Activated CD4-positive, alpha-beta T cell treated with anti-CD3 and anti-CD28 coated beads, Interleukin-2, Interleukin-4, amounts not matched to agents 100 ng/mL and 50 ng/mL, durations not matched to agents 16 hours and 8 hours (primary cell): ENCODE measurements around the gene ZFAND4.
"Not testable (repeated sequence)": the region's sequence is repeated elsewhere in the genome, so short reads cannot be mapped to it uniquely, and the experiment has no call there.

Experiments
- DNase-seq: peaks from one replicate; pipeline ENCODE4 v3.0.0-alpha.2; 2020; ENCODE audit warnings: low spot score

ZFAND4 gene

DNA sequence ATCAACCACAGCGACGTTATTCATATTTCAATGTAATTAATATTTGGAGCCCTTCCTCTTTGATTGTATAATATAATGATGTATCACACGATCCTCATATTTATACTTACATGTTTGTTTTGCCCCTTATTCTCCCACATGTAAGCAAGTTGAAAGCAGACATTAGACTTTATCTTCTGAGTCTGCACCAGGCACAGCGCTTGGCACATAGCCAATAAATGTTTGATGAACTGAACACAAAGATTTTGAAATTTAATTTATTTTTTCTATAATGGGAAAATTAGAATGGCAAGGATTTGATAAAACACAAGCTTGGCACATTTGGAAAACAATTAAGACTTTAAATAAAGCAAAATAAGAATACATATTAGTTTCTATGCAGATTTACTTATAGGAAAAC lies 31.6 kb downstream of the ZFAND4 start:
- no peak for DNase-seq

DNA sequence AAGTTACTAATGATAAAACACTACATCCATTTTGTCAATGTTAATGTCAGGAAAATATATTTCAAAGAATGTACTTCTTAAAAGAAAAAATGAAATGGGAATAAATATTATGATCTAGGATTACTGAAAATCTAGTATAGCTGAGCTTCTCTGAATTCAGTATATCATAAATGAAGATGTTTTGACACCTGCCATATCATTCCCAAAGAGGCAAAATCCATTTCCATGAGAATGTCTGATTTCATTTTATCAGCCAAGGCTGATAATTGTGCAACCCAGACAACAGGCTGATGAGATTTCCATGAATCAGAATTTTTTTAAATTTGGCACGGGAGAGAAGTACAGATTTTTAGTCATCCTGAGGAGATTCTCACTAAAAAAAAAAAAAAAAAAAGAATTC lies 32.5 kb downstream of the ZFAND4 start:
- DNase-seq: no peak

DNA sequence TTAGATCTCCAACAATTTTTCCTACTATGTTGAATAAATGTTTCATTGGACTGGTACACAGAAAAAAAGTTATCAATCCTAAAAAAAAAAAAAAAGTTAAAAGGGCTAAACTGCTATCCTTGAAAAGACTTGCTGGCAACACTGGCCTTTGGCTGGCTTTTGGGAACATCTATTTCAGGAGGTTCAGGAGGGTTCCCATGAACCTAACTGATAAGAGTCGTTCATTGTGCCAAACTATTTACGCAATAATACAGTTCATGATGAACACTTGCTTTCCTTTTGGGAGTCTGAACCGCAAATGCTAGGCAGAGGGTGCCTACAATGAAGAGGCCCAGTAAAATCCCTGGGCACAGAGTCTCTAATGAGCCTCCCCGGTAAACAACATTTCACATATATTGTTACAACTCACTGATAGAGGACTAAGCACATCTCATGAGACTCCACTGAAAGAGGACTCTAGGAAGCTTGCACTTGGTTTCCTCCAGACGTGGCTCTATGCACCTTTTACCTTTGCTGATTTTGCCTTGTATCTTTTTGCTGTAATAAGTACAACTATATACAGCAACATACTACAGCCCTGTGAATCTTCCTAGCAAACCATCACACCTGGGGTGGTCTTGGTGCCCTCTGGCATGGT lies 45.0 kb downstream of the ZFAND4 start:
- no peak for DNase-seq

DNA sequence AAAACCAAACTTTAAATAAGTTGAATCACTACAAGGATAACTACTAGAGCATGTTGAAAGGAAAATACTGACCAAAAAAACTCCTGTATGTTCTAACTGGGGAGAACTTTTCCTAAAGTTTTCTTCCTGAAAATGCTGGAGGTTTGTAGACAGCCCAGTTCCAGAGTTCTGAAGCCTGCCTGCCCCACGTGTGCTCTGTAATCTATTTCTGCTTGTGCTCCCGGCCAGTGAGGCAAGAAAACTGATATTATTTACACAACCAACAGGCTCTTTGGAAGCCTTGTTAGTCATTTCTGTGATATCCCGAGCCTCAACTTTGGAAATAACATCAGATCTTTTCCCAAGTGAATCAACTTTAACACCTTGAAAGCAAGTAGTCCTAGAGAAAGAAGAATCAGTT lies 46.7 kb downstream of the ZFAND4 start:
- DNase-seq: no peak

DNA sequence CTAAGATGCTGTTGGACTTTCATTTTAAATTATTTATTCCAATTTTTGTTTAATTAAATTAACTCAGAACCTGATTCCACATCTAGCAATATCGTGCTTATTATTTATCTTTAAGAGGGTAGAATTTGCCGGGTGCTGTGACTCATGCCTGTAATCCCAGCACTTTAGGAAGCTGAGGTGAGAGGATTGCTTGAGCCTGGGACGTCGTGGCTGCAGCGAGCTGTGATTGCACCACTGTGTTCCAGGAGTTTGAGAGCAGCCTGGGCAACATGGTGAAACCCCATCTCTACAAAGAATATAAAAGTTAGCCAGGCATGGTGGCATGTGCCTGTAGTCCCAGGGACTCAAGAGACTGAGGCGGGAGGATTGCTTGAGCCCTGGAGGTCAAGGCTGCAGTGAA lies 47.8 kb downstream of the ZFAND4 start:
- no peak for DNase-seq

DNA sequence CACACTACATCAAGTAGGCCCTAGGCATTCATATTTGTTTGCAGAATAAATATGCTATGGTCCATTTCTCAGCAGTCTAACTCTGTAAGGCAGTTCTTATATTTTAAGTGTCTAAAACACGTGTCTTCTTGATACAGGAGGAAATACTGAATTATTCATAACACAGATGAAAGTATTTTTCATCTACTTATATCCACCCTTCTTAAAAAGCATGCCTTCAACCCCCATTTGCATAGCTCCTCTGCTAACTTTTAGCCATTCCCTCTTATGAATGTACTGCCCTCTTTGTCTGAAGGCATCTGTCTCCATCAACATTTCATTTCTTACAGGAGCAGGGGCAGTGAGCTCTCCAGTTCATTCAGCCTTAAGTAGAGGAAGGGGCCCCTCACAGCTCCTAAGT lies 57.7 kb downstream of the ZFAND4 start:
- no peak for DNase-seq

DNA sequence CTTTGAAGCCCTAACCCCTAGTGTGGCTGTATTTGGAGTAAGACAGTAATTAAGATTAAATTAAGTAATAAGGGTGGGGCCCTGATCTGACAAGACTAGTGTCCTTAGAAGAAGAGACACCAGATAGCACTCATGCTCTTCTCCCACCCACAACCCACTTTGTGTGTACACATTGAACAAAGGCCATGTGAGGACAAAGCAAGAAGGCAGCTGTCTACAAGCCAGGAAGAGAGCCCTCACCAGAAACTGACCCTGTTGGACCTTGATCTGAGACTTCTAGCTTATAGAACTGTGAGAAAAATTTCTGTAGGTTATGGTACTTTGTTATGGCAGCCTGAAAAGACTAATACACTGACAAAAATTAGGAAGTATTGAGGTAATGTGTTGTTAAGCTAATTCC lies 59.8 kb downstream of the ZFAND4 start:
- DNase-seq: no peak

DNA sequence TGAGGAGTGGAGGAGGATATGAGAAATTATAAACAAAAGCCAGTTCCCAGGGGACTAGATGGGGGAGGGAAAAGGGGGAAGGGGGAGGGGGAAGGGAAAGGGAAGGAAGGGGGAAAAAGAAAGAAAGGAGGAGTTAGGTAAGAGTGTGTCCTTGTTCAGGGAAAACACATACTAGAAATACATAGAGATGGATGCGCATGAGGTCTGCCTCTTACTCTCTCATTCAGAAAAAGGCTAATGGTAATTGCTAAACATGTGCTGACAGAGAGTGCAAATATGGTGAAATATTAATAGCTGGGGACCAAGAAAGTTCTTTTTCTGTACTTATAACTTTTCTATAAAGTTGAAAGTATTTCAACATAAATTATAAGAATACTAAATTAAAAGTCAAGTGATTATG lies 64.5 kb downstream of the ZFAND4 start:
- no peak for DNase-seq

DNA sequence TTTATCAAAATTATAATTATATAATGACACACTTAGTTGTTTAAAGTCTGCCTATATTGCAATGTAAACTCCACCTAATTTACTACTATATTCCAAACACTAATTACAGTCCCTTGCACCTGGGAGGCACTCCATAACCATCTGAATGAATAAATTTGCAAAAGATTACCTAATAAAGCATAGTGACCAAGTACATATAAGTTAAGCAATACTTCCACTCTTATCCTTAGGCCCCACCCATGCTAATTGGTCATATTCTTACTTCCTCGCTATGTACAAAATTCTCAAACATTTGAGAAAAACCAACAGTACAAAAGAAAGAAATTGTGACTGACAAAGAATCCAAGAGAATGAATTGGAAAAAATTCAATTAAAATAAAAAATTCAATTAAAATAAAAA lies 65.3 kb downstream of the ZFAND4 start:
- no peak for DNase-seq

DNA sequence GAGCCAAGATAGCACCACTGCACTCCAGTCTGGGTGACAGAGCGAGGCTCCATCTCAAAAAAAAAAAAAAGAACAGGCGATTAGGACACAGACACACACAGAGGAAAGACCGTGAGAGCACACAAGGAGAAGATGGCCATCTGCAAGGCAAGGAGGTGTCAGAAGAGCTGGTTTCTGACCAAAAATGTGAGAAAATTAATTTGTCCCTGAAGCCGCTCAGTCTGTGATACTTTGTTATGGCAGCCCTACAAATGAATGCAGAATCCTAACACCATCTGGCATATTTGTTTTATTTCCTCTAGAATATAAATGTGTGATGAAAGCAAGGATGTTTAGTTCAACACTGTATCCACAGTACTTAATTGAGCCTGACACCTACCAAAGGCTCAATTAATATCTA lies 69.7 kb downstream of the ZFAND4 start:
- DNase-seq: no peak

DNA sequence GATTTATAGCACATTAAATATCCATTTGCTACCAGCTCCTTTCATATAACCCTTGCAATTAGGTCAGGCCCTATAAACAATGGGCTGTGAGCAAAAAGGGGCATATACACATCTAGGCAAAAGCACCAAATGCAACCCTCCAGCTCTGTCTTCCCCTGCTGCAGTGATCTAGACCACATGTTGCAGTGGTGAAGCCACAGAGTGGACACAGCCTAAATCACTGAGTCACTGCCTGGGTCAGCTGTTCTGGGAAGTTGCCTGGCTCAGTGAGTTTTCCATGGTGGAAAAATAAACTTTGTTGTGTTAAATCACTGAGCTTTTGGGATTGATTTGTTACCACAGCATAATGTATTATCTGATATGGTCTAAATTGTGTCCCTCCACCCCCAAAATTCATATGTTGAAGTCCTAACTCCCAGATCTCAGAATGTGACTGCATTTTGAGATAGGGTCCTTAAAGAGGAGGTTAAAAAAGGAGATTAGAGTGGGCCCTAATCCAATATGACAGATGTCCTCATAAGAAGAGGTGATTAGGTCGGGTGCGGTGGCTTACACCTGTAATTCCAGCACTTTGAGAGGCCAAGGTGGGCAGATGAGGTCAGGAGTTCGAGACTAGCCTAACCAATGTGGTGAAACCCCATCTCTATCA lies 70.4 kb downstream of the ZFAND4 start:
- no peak for DNase-seq

DNA sequence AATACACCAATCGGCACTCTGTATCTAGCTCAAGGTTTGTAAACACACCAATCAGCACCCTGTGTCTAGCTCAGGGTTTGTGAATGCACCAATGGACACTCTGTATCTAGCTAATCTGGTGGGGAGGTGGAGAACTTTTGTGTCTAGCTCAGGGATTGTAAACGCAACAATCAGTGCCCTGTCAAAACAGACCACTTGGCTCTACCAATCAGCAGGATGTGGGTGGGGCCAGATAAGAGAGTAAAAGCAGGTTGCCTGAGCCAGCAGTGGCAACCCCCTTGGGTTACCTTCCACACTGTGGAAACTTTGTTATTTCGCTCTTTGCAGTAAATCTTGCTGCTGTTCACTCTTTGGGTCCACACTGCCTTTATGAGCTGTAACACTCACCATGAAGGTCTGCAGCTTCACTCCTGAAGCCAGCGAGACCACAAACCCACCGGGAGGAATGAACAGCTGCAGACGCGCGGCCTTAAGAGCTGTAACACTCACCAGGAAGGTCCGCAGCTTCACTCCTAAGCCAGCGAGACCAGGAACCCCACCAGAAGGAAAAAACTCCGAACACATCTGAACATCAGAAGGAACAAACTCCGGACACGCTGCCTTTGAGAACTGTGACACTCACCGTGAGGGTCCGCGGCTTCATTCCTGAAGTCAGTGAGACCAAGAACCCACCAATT lies 71.2 kb downstream of the ZFAND4 start:
- not testable (repeated sequence) for DNase-seq

DNA sequence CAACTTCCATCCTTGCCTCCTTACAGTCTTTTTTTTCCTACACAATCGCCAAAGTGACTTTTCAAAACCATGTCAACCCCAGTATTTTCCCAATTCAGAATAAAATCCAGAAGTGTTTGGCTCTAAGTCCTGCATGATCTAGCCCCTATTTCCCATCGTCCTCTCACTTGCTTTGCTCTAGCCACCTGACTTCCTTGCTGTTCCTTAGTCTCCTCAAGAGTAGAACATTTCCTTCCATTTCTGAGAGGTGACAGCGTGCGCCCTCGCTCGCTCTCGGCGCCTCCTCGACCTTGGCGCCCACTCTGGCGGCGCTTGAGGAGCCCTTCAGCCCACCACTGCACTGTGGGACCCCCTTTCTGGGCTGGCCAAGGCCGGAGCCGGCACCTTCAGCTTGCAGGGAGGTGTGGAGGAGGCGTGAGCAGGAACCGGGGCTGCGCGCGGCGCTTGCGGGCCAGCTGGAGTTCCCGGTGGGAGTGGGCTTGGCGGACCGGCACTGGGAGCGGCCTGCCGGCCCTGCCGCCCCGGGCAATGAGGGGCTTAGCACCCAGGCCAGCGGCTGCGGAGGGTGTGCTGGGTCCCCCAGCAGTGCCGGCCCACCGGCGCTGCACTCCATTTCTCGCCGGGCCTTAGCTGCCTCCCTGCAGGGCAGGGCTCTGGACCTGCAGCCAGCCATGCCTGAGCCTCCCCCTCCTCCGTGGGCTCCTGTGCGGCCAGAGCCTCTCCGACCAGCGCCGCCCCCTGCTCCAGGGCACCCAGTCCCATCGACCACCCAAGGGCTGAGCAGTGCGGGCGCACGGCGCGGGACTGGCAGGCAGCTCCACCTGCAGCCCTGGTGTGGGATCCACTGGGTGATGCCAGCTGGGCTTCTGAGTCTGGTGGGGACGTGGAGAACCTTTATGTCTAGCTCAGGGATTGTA lies 72.0 kb downstream of the ZFAND4 start:
- not testable (repeated sequence) for DNase-seq

DNA sequence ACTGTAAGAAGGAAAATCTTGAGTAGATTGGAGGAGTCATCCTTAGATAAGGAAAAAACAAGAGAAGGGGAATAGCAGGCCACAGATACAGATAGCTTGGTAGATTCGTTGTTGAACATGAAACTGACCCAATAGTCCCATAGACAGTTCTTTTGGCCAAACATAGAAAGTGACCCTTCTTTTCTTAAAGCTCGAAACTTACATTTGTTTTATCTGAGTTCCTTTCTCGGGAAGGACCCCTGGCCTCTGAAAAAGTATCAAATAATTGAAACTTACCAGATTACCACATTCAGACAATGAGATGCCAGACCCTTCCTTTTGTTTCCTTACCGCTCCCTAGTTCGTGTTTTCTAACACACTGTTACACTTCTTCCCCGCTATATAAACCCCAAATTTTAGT lies 72.9 kb downstream of the ZFAND4 start:
- no peak for DNase-seq

DNA sequence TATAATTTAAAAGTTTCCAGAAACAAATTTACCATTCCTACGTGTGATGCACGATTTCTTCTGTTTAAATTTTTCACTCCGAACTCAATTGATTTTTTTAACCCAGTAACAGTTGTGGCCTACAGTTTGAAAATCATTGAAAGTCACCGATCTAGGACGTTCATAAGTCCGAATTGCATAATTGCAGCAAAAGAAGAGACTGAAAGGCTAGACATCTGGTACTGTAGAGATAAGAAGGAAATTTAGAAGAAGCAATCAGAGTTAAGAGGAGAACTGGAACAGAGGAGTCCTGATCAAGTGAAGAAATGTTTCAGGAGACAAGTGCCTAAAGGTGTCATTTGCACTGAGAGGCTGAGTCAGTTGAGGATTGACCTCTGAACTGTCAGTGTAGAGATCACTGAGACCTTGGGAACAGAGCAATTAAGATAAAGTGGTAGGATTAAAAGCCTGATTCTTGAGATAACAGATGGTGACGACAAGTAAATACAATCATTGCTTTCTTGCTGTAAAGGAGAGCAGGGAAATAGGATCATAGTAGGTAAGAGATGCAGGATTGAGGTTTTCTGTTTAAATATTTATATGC lies 73.5 kb downstream of the ZFAND4 start:
- DNase-seq: no peak

DNA sequence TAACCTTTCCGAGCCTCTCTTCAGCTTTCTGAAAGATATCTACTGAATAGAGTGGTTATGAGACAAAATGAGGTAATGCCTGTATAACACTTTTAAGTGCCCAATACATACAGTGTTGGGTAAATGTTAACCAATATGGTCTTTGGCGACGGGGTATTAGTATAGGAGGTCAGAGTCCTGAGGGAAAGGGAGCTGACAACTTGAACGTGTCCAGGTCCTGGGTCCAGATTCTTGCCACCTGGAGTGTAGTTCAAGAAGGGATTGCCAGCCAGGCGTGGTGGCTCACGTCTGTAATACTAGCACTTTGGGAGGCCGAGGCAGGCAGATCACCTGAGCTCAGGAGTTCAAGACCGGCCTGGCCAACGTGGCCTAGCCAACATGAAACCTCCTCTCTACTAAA lies 76.0 kb downstream of the ZFAND4 start:
- DNase-seq: no peak

DNA sequence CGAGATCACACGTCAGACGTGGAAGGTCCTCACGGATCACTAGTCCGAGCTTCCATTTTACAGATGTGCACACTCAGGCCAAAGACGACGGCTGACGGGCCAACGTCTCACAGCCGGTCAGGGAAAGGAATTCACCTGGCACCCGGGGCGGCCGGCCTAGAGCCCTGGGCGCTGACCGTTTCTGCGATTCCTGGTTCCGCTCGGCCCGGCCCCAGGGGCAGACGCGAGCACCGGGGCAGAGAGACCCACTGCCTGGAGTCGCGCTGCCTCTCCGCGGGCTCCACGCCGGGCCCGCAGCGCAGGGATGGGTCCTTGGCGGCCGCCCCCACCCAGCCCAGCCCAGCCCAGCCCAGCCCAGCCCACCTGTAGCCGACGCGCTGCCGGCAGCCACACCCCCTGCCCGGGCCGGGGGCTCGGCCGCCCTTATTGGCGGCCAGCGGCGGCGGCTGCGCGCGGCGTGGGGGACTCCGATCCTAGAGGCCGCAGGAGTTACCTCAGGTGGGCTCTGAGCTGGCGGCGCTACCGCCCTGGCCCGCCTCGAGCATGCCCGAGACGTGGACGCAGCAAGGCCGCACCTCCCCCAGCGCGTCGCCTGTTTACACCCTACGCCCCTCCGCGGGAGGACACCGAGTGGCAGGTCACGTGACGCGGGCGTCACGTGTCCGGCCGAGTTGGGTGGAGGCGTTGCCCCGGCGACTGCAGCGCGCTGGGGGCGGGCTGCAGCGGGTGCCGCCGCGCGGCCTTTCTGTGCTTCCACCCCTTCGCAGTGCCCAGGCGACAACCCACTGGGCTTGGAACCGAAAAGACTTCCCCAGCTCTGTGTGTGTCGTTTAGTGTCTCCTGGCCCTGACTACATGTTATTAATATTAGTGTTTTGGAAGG lies 78.1 kb downstream of the ZFAND4 start:
- DNase-seq: peak; percentile 90

DNA sequence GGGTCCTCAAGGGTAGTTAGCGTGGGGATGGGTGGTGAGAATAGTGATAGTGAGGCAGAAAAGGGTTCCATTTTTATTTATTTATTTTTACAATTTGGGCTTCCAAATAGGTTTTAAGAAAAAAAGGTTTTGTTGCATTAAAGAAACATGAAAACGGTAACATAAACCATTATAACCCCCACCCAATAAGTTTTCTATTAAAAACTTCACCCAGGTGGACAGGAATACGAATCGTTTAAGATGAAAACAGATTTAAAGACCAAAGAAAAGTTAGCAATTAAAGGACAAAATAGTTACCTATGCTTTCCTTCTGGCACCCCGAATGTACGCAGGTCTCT lies 78.7 kb downstream of the ZFAND4 start:
- no peak for DNase-seq

DNA sequence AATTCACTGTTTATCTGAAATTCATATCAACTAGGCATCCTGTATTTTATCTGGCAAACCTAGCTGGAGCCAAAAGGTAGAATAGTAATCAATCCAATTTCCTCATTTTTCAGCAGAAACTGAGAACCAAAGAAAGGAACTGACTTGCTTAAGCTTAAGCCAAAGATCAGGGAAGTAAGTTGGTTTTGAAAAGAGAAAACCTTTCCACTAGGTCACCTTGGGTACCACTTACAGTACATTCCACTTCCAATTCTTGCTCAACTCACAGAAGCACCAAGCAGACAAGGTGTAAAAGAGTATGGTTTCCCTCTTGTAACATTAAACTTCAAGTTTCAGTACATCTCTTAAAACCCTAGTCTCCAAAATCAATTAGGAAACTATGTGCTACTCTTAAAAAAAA lies 79.6 kb downstream of the ZFAND4 start:
- no peak for DNase-seq

DNA sequence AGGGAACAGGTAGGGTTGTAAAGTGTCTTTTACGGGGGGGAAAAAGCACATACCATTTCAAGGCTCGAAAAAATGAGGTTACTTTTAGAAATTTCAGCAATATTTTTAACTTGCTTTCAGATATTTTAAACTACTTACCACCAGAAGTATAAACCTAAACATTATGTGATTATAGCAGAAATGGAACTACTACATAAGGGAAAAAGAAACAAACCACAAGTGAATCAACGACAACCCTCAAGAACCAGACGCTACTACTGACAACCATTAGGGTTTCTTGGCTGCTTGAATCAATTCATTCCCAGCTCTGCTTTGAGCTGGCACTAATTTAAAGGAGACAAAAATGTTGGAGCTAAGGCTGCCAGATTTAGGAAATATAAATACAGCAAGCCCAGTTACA lies 80.1 kb downstream of the ZFAND4 start:
- DNase-seq: peak; percentile 11

DNA sequence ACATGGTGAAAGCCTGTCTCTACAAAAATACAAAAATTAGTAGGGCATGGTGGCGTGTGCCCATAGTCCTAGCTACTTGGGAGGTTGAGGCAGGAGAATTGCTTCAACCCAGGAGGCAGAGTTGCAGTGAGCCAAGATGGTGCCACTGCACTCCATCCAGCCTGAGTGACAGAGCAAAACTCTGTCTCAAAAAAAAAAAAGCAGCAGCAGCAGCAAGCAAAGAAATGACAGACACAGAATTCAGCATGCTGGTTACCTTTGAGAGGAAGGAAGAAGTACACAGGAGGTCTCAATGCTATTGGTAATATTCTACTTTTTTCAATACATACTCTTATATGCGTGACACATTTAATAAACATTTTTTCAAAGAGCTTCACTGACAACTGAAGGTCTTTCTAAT lies 81.3 kb downstream of the ZFAND4 start:
- no peak for DNase-seq
